ENCODE data around the gene TLE4.

DNA sequence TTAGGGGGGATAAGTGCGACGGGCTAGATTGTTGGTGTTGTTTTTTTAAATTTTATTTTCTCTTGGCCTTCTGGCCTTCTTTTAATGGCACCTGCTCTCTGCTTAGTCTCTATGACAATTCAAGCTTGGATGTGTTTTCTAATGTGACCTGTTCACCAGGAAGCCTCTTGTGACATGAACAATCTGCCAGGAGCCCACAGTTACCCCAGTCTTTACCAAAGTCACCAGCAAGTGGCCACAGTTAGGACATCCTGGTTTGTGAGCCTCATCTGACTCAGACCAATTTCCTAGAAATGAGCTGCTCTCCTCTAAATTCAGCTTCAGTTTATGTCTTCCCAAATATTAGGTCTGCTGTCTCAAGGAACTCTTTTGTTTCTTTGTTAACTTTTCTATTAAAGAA lies 135.8 kb downstream of the TLE4 start:
- TF ChIP-seq EZH2 (IDR thresholded peaks at IDR 0.05; ENCODE audit: insufficient read depth, low read length), result no peak
- TF ChIP-seq, protein P1, sequence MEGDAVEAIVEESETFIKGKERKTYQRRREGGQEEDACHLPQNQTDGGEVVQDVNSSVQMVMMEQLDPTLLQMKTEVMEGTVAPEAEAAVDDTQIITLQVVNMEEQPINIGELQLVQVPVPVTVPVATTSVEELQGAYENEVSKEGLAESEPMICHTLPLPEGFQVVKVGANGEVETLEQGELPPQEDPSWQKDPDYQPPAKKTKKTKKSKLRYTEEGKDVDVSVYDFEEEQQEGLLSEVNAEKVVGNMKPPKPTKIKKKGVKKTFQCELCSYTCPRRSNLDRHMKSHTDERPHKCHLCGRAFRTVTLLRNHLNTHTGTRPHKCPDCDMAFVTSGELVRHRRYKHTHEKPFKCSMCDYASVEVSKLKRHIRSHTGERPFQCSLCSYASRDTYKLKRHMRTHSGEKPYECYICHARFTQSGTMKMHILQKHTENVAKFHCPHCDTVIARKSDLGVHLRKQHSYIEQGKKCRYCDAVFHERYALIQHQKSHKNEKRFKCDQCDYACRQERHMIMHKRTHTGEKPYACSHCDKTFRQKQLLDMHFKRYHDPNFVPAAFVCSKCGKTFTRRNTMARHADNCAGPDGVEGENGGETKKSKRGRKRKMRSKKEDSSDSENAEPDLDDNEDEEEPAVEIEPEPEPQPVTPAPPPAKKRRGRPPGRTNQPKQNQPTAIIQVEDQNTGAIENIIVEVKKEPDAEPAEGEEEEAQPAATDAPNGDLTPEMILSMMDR (IDR thresholded peaks at IDR 0.05; ENCODE audit: insufficient read depth, low read depth, low read length), result no peak
